Lung (tissue), 12 donors: ENCODE data around the gene PLEKHA6. TPM values are rescaled to one million over a fixed set of nuclear protein-coding genes. Genes with fewer than 3 reads are reported as not detected.

ENCODE experiments used
- ATAC-seq: fragments of 200-7000 bp; cut with Tn5 transposase; one replicate; pipeline ENCODE4 v1.9.1; 2020; ENCODE audit warnings: moderate number of reproducible peaks; ENCODE audit not compliant: insufficient read depth, low FRiP score
- DNase-seq, 3 donors: peaks; one replicate each; pipeline ENCODE4 v3.0.0-alpha.2; 2013 to 2017
- H3K27ac ChIP-seq, 2 donors: one replicate each; pipeline ENCODE4 v1.5.1; 2013; ENCODE audit warnings: mild to moderate bottlenecking in 2 of 2, moderate library complexity in 2 of 2, control low read depth in 1 of 2, inconsistent platforms in 1 of 2, low read depth in 1 of 2, low read length in 1 of 2
- H3K27me3 ChIP-seq, 3 donors: one replicate each; pipeline ENCODE4 v1.5.1; 2013; ENCODE audit warnings: low read length in 2 of 3; ENCODE audit not compliant: control insufficient read depth in 3 of 3, insufficient read depth in 3 of 3
- H3K36me3 ChIP-seq, 4 donors: one replicate each; pipeline ENCODE4 v1.5.1; 2013; ENCODE audit warnings: low read length in 4 of 4, mild to moderate bottlenecking in 1 of 4, moderate library complexity in 1 of 4; ENCODE audit not compliant: control insufficient read depth in 4 of 4, insufficient read depth in 4 of 4
- H3K4me1 ChIP-seq, 5 donors: one replicate each; pipeline ENCODE4 v1.5.1; 2013; ENCODE audit warnings: low read length in 5 of 5, mild to moderate bottlenecking in 2 of 5, moderate library complexity in 1 of 5; ENCODE audit not compliant: control insufficient read depth in 5 of 5, insufficient read depth in 5 of 5
- H3K4me3 ChIP-seq: one replicate; pipeline ENCODE4 v1.5.1; 2013; ENCODE audit warnings: mild to moderate bottlenecking, control low read depth, moderate library complexity
- H3K9ac ChIP-seq, 2 donors: one replicate each; pipeline ENCODE4 v1.5.1; 2013; ENCODE audit warnings: low read length in 2 of 2, control low read depth in 1 of 2; ENCODE audit not compliant: insufficient read depth in 1 of 2
- H3K9me3 ChIP-seq, 4 donors: one replicate each; pipeline ENCODE4 v1.5.1; 2013; ENCODE audit warnings: low read length in 3 of 4, mild to moderate bottlenecking in 1 of 4, moderate library complexity in 1 of 4; ENCODE audit not compliant: control insufficient read depth in 4 of 4, insufficient read depth in 3 of 4
- CTCF ChIP-seq: IDR thresholded peaks from 2 replicates; pipeline ENCODE4 v1.5.1; 2012; ENCODE audit warnings: mild to moderate bottlenecking; ENCODE audit errors: control extremely low read depth, extremely low read depth
- WGBS, 2 donors: extraction: QIAGEN DNeasy Blood & Tissue Kit; methylation state at CpG; one replicate each; pipeline ENCODE4 v1.1.7; 2013; 5-methylcytosine and 5-hydroxymethylcytosine counted together
- polyA plus RNA-seq, 2 donors: library from polyadenylated mRNA; stranded (reverse); fragments of 200-250 nt; gene quantifications; one replicate each; pipeline ENCODE4 v1.2.1, GENCODE V29; 2013
- total RNA-seq, 2 donors: library from RNA; depleted of rRNA in 1 of 2; stranded (reverse); fragments of >200 nt in 1 of 2; gene quantifications; one replicate each; pipeline ENCODE4 v1.2.1, GENCODE V29; 2014 to 2021
- donor health status: control.
- donor health status: control.
- donor health status: Bipolar disorder and iron deficiency.
- donor health status: healthy.
- donor health status: DM: yes; HTN: yes; CAD: no.

The PLEKHA6 gene
- total and polyA plus RNA-seq, 4 donors, result 0.88 to 10.5 (median 3.3) TPM

- no peak for ATAC-seq
- Histone ChIP-seq H3K27ac (no peak overlapping the region), H3K9ac (no peak overlapping the region), H3K4me3 (no peak overlapping the region), H3K27me3 (no peaks in the 10 kb centered on the region), H3K36me3 (peaks cover 0 to 5% (median 0%) of the 10 kb centered on the region in 4 donors), H3K4me1 (peaks cover 0 to 4% (median 0%) of the 10 kb centered on the region in 5 donors), H3K9me3 (peaks cover 0 to 2% (median 0%) of the 10 kb centered on the region in 4 donors)
- WGBS, 2 donors, result 45 to 58% methylated on average over 2 of the region's 2 CpGs
- no peak for DNase-seq
- TF ChIP-seq CTCF, result no peak
Measured at GRCh38 chr1:204218552-204218951, 141.2 kb downstream of the PLEKHA6 start.

GRCh38 chr1:204217648-204218000 lies 142.1 kb downstream of the PLEKHA6 start:
- Histone ChIP-seq H3K9me3 (peaks cover 0 to 2% (median 0%) of the 10 kb centered on the region in 4 donors), H3K4me1 (peaks cover 0 to 4% (median 0%) of the 10 kb centered on the region in 5 donors), H3K9ac (no peak overlapping the region), H3K36me3 (peaks cover 0 to 5% (median 0%) of the 10 kb centered on the region in 4 donors), H3K27ac (no peak overlapping the region), H3K4me3 (no peak overlapping the region), H3K27me3 (no peaks in the 10 kb centered on the region)
- no peak for TF ChIP-seq CTCF
- no peak for ATAC-seq
- no peak for DNase-seq
- WGBS, 2 donors, result 67 to 69% methylated on average over 4 of the region's 4 CpGs

GRCh38 chr1:204216880-204217647 lies 142.7 kb downstream of the PLEKHA6 start:
- ATAC-seq (no peak), DNase-seq (no peak)
- no peak overlapping the region for H3K27ac ChIP-seq
- H3K4me3 ChIP-seq, result no peak overlapping the region
- peaks cover 0 to 4% (median 0%) of the 10 kb centered on the region in 5 donors for H3K4me1 ChIP-seq
- H3K27me3 ChIP-seq, result no peaks in the 10 kb centered on the region
- peaks cover 0 to 2% (median 0%) of the 10 kb centered on the region in 4 donors for H3K9me3 ChIP-seq
- H3K36me3 ChIP-seq, result peaks cover 0 to 2% (median 0%) of the 10 kb centered on the region in 4 donors
- WGBS, 2 donors, result 86 to 88% methylated on average over 11 of the region's 11 CpGs
- no peak overlapping the region for H3K9ac ChIP-seq
- TF ChIP-seq CTCF, result no peak
